Measurements from ENCODE around the gene PDE6C.

Gene PDE6C

DNA sequence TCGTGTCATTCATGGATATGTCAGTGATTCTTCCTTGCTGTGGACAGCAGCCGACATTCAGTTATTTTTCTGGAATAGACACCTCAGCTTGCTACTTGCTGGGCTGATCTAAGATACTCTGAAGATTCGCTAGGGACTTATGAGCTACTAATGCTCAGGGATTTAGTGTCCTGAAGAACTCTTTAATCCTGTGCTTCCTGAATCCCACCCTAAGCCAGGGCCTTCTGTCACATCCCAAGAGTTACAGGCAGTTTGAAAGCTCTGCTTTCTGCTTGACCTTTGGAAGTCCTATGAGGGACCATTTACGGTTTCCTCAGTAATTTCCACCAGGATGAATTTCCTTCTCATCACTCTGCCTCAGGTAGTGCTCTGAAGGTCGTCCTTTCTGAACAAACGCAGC is at the start of gene PDE6C:
PDE6C (plus strand) TSS at position 227 of the 400 bp plus-strand sequence. CDS start 189 bp downstream, outside the sequence.
- peak in 1 of 2 experiments; percentile 68 for DNase-seq

DNA sequence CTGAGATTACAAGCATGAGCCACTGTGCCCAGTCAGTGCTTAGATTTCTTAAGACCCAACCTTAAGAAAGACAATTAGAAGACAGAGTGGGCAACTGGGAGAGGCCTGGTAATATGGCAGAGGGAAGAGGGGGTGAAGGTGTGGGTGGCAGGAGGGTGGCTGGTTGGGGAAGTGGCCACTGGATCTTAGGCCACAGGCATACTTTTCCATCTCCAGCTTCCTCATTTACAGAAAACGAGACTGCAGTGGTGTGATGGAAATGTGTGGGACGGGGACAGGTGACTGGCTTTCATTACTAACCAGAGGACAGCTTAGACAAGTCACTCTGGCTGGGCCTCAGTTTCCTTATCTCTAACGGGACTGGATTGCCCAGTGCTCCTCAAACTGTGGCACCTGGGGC is 46.9 kb upstream of the PDE6C start:
- no peak for DNase-seq

DNA sequence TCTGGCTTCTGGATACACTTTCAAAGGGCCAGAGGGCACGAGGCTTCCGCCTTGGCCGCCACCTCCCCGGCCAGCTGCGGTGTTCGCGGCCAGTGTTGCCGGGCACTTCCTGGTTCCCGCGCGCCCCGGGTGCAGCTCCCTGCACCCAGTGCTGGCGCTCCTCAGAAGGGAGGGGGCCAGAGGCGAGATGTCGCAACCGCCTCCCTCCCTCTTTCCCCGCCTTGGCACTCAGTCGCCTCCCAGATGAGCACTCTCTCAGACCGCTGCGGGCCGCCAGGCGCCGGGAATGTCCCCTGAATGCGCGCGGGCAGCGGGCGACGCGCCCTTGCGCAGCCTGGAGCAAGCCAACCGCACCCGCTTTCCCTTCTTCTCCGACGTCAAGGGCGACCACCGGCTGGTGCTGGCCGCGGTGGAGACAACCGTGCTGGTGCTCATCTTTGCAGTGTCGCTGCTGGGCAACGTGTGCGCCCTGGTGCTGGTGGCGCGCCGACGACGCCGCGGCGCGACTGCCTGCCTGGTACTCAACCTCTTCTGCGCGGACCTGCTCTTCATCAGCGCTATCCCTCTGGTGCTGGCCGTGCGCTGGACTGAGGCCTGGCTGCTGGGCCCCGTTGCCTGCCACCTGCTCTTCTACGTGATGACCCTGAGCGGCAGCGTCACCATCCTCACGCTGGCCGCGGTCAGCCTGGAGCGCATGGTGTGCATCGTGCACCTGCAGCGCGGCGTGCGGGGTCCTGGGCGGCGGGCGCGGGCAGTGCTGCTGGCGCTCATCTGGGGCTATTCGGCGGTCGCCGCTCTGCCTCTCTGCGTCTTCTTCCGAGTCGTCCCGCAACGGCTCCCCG is 45.7 kb upstream of the PDE6C start, which contains the start of gene FFAR4:
FFAR4 (plus strand) TSS at position 231 of the 842 bp plus-strand sequence; CDS start at position 287, 56 bp downstream.
- peak in 1 of 2 experiments; percentile 2 for DNase-seq

DNA sequence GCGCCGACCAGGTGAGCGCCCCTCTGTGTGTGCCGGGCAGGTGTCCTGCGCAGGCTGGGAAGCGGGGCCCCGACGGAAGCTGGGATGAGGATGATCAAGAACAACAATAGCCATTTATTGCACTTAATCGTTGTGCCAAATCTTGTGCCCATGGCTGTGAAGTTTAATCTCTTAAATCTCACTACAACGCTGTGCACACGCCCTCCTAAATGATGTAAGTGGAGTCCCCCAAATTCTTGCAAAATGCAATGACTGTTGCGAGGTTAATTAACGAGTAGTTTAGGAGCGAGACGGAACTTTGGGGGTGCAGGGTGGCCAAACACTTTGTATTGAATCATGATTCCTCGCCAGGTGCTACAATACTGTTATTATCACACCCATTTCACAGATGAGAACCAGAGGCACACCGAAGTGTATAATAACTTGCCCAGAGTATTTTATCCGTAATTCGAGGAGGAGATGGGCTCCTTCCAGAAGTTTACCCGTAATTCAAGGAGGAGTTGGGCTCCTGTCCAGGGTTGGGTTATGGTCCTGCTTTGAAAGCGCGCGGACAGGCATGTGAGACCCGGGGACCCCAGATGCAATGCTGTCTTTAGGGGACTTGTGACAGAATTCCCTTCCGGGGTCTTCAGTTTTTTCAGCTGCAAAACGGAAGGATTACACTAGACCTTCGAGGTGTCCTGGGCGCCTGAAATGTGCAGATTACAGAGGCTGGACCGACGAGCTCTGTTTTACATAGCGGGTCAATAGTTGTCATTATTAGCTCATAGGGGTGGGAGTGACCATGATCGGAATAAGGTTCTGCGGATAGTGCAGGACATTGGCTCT is 44.8 kb upstream of the PDE6C start:
- no peak for DNase-seq

DNA sequence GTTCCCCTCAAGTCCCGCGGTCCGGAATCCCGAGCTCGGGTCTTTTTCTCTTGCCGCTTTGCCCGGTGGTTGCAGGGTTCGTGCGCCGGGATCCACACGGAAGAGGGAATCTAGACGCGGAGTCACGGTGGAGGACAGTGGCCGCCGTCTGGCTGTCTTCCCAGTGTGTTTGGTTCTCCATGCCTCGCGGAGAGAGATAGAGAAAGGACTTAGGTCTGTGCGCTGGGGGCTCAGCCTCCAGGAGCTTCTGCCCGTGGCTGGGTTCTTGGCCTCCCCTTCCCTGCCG is 44.3 kb upstream of the PDE6C start:
- DNase-seq: no peak

DNA sequence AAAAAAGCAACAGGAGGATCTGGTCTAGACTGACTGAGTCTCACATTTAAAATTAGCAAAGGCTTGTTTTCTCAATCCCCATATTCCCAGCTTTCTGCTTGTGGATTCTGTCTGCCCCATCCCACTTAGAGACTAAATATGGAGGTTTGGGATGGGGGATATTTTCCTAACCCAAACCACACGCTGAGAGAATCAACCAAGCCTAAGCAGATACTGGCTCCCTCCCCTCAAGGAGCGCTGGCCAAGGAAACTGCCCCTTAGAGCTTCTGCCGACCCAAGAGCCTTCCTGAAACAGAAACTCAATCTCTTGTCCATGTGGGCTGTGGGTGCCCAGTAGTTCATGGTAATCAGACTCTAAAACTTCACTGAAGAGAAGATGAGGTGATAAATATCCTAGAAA is 42.0 kb upstream of the PDE6C start:
- DNase-seq: no peak

DNA sequence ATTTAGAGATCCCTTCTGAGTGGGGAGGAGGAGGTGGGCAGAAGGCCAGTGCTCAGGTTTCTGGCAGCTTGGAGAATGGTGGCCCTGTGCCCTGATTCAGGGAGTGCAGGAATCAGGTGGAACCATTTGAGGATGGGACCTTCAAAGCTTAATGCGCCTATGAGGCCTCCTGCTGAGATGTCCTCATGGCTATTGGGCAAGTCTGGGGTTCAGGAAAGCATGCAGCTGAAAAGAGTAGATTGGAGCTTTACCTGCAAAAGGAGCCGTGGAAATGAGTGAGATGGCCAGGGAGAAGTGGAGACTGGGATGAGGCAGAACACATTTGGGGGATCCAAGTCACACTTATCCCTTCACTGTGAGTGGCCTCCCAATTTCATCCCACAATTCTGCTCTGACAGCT is 39.7 kb upstream of the PDE6C start:
- no peak for DNase-seq

DNA sequence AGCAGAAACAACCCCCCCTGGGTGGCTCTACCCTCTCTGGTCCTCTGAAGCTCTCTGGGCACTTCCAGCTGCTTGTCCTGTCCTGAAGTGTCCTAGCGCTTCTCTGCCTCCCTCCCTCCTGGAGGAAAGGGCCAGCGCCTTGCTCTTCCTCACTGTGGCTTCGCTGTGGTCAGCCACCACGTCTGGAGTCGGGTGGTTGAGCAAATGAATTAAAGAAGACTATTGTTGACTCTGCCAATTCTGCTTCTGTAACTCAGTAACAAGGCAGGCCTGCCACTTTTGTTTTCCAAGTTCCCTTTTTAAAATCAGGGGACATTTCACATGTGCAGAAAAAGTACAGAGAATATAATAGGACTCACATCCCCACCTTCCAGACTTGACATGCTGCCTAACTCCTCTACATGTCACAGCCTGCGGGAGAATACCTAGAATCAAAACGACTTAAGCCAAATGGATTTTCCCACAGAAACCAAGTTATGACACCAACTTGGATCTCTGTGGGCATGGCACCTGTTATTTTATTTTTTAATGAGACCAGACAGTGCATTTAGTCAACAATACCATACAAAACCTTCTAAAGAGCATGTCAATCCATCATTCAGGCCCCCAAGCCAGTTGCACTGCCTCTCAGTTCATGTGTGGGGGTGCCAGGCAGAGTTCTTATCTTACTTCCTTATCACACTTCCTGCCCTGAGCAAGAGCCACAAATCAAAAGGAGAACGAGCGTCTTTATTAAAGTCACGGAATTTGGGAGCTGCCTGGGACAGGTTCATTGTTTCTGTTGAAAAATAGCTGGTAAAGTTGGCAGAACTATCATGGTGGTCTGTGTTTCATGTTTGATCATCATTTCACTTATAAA is 39.1 kb upstream of the PDE6C start:
- no peak for DNase-seq

DNA sequence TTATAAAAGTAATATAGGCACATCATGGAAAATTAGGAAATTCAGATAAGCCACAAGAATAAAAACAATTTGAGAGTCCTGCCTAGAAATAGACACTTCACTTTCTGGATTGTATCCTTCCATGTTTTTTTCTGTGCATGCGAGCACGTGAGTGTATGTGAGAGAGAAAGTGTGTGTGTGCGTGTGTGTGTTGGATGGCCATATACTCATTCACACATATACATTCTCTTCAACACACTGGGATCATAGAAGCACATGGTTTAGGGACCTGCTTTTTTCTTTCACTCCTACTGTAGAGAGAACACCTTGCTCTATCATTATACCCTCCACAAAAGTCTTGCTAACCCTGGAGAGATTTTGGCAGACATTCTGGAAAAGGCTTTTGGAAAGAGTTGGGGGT is 38.4 kb upstream of the PDE6C start:
- no peak for DNase-seq

DNA sequence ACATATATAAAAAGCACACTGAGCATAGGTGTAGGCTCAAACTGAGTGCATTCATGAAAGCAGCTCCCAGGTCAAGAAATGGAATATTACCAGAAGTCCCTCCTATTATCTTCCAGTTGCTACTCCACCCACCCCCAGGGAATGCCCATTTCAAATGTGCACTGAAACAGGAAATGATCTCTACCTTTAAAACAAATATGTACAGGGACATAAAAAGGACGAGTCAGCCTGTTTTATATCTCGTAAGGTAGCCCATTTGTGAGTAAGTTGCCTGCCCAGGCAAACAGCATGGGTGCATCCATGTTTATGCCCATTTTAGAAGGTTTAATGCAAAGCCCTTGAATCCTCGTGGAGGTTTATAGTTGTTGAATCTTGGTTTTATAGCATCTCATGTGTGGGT is 35.4 kb upstream of the PDE6C start:
- no peak for DNase-seq

DNA sequence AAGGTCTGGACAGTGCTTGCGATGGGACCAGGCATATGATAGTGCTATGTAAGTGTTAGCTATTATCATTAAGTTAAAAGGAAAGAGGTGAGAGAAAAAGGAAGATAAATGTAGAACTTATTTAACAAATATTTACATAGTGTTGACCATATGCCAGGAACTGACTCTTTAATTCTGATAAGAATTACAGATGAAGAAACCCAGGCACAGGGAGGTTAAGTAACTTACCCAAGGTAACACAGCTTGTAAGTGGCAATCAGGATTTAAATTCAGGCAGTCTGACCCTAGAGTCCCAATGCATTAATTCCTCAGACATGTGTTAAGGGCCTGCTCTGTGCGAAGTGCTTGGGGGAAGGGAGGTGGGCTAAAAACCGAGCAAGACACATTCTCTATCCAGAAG is 34.8 kb upstream of the PDE6C start:
- no peak for DNase-seq

DNA sequence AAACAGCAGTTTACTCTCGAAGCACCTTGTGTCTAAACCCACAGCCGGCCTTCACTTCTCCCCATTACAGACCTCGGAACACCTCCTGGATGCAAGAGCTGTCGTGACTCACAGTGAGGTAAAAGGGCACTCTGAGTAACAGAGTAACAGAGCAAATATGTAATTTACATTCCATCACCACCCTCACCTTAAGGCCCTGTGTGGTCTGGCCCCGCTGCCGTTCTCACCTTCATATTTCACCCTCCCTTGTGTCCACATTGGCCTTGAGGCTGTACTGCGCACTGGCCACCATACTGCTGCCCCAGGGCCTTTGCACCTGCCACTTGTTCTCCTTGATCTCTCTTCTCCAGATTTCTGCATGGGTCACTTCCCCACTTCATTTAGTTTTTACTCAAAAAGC is 33.2 kb upstream of the PDE6C start:
- no peak for DNase-seq

DNA sequence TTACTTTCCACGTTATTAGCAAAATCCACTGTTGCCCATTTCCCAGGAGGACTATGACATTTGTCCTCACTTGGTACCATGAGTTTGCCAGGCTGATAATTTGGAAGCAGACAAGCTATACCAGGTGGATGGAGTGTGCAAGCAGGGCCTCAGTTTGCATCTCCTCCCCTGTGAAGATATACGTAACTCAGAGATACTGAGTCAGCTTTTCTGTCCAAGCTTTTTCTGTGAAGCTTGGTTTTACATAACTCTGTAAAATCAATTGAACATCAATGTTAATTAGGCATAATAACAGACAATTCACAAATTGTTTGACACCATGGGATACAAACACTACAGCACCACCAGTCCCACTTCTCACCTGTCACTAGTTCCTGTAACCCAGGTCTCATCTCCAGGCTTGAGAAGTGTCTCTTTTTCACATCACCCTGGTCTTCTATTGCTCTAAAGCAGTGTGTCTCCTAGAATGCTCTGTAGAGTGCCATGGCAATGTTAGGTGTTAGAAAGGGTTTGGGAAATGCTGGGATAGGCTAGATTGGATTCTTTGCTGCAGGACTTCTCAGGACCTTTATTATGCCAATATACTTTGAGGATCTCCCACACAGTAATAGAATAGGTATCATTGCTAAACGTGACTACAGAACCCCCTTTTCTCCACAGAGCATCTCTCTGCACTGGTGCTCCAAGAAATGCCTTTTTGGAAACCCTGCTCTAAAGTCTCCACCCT is 32.2 kb upstream of the PDE6C start:
- DNase-seq: no peak

DNA sequence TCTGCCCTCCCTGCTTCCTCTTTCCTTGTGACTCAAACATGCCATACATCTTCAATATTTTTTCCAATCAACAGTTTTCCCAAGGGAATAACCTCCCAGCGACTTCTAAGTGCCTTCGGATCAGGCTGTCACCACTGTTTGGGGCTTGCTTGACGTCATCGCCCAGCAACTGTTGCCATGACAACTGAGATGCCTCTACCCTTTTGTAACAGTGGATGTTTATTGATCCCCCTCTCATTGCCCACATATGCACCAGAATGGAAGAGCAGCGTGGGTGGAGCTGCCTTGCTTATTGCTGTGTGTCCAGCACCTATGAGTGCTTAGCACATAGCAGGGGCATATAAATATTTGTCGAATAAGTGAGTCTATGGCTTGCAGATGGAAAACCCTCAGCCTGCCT is 31.5 kb upstream of the PDE6C start:
- peak in 1 of 2 experiments; percentile 30 for DNase-seq

DNA sequence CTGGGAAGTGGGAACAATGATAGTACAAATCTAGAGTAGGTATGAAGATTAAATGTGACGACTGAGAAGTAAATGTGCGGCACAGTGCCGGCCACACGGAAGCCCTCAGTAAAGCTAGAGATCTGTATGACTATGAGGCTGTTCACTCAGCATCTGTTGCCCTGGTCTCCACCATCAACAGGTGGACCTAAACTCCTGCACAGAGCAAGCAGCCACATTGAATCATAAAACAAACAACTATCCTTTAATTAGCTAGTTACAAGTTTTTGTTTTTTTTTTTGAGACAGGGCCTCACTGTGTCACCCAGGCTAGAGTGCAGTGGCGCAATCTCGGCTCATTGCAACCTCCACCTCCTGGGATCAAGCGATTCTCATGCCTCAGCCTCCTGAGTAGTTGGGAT is 27.9 kb upstream of the PDE6C start:
- no peak for DNase-seq

DNA sequence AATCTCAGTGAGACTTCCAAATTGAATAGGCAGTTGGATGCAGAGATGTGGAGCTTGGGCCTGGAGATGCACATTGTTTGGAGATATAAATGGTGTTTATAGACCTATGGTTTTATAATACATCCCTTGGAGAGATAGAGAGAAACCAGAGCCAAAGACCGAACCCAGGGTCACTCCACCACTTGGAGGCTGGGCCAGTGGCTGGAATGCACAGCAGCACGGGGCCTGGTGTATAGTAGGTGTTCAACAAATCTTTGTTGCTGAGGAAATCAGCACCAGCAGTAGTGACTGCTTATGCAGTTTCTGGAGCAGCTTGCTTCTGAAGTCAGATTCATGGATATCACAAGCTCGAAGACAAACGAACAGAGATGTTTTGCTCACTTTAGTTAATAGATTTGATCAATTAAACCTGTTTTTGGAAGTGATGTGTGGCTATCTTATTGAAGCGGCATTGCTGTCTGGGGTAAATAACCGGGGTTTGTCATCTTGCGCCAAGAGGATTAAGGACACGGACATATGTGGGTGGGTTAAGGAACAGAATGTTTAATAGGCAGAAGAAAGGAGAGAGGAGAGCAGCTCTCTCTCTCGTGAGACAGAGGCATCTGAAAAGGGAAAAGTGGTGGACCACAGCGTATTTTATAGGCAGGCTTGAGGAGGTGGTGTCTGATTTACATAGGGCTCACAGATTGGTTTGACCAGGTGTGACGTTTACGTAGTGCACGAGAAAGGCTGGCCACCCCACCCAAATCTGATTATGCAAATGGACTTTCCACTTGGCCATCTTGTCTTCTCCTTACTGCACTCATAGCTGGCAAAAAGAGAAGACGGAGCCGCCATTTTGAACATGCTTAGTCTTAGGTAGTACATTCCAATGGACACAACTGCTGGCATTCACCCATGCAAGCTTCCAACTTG is 22.4 kb upstream of the PDE6C start:
- DNase-seq: no peak

DNA sequence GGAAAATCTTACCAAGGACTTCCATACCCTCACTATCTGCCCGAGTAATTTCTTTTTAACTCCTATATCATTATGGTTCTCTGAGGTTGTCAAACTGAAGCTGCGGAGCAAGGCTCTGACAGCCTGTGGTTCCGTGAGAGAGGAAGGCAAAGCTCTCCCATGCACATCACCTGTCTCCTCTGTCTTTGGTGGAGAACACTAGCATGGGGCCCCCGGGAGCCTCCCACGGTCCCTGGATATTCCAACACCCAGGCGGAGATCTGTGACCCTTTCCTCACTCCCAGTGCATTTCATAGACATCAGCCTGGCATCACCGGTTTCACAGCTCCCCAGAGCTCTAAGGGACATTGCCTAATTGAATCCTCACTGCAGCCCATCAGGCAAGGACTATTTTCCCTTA is 21.7 kb upstream of the PDE6C start:
- no peak for DNase-seq

DNA sequence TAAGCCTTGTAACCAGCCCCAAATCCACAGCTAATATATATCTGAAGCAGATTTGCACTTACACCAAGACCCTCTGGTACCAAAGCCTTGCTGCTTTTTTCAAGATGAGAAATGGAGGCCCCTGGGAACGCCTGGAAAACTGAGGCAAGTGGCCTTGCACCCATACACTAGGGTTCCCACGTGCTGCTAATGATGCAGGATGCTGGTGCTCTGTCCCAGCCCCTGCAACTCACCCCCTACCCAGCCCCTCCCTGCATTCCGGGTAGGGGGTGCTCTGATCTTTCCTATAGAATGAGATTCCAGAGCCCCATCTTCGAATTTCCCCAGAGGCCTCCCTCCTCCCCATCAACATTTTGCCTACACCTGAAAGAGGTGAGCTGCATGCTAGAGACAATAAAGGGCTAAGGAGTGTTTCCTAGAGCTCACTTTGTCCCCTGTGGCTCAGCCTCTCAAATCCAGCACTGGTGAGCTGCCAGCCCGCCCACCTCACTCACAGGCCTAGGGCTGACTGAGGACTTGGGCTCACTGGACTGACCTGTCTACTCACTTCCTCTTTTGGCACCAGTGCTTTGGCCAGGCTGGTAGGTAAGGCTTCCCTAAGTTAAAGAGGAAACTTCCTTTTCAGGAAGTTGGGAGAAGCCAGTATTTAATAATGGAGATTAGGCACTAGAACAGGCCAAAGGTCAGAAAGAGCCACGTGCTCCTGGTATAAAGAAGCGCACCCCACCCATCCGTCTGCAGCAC is 21.1 kb upstream of the PDE6C start:
- no peak for DNase-seq

DNA sequence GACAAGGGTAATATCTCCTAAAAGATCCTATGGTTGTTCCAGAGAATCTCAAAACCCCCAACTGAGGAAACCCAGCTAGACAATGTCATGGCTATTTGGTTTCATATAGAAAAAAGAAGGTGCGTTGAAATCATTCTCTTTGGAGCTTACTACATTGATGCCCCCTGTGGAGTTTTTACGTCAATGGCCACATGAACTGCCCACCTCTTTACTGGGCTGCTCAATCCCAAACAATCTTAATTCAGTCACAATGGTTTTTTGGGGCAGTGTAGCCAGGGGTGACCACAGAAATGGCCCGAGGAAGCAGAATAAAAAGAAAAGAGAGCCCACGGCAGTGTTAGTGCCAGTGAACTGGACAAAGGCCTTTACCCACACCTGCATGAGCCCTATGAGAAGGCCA is 19.1 kb upstream of the PDE6C start:
- DNase-seq: no peak

DNA sequence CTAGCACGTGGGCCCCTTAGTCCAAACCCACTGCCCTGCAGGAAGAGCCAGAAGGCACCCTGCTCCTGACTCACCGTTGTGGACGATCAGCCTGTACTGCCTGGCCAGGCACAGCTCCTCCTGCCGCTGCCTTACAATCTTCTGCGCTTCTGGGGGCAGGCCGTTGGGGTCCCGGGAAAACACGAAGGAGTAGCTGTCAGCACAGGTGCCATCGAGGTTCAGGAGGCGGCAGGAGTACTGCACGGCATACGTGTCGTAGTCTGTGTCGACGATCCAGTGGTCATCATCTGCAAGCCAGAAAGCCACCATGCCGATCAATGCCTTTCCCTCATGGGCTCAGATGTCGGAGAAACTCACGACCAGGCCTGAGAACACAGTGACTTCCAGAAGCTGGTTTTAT is 18.6 kb upstream of the PDE6C start:
- DNase-seq: no peak

DNA sequence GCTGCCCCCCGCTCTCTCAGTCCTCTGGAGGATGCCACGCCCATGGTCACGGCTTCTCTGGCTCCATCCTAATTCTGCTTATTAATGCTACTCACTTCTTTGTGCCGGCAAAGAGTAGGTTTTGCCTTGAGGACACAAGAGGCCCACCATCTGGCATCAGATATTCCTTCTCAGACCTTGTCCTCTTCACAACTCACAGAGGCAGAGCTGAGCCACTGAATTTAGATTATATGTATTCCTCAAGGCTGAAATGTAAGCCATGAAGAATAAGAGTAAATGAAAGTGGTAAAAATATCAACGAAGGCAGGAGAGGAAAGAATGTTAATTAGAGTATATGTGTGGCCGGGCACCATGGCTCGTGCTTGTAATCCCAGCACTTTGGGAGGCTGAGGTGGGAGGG is 17.8 kb upstream of the PDE6C start:
- peak in 1 of 2 experiments; percentile 29 for DNase-seq
